ENCODE results near the gene PBRM1. TPM values are rescaled to one million over a fixed set of nuclear protein-coding genes. Genes with fewer than 3 reads are reported as not detected.

PBRM1 gene
- total RNA-seq, 1 donor from 2014 or later = 62.1 TPM

DNA sequence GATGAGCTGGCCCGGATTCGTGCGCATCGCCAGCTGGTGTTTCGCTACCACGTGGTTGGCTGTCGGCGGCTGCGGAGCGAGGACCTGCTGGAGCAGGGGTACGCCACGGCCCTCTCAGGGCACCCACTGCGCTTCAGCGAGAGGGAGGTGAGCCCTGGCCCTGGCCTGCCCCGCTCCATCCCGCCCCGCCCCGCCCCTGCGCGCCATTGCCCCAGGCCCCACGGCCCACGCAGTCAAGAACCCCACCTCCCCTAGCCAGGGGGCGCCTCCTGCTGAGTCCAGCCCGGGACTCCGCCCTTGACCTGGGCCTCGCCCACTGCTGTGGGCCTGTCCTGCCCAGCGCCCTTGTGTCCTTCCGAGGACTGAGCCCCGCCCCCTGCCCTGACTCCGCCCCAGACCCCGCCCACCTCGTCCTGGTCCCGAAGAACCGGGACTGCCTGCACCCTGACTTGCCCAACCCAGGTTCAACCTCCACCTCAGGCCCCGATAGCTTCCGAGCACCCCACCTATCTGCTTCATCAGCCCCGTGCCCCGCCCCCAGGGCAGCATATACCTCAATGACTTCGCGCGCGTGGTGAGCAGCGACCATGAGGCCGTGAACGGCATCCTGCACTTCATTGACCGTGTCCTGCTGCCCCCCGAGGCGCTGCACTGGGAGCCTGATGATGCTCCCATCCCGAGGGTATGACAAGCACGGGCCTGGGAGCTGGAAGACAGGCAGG is 166.8 kb downstream of the PBRM1 start:
- POLR2A ChIA-PET = no interaction called here

DNA sequence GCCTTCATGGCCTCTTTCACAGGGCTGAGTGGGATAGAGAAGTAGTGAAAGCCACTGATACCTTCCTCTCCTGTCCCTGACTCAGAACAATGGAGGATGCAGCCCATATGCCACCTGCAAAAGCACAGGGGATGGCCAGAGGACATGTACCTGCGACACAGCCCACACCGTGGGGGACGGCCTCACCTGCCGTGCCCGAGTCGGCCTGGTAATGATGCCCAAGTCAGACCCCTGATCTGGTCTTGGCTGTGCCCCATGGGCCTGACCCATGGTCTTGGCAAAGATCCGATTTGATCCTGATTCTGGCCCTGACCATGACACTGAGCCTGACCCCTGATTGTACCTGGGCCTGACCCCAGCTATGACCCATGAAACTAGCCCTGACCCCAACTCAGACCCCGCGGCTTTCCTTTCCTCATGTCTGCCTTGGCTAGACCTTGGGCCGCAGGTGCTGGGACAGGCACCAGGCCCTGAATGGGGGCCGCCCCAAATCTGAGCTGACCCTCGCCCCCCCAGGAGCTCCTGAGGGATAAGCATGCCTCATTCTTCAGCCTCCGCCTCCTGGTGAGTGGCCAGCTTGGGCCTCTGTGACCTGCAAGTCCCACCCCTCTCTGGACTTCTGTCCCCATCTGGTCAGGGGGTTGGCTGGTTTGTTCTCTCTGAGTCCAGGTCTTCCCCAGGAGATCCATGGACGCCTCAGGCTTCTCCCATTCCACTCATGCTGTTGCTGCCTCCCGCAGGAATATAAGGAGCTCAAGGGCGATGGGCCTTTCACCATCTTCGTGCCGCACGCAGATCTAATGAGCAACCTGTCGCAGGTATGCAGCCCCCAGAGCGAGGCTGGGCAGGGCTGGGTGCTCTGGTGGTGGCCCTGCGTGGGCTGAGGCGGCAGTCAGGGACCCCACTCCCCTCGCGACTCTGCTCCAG is 167.7 kb downstream of the PBRM1 start:
- H3K36me3 Mint-ChIP-seq (ENCODE audit: low read depth) = no peaks in the 10 kb centered on the region
- no peak for ATAC-seq (ENCODE audit: low read depth)
- H3K27me3 Mint-ChIP-seq = no peaks in the 10 kb centered on the region
- no peaks in the 10 kb centered on the region for H3K9me3 Mint-ChIP-seq
- TF ChIP-seq, protein P1, sequence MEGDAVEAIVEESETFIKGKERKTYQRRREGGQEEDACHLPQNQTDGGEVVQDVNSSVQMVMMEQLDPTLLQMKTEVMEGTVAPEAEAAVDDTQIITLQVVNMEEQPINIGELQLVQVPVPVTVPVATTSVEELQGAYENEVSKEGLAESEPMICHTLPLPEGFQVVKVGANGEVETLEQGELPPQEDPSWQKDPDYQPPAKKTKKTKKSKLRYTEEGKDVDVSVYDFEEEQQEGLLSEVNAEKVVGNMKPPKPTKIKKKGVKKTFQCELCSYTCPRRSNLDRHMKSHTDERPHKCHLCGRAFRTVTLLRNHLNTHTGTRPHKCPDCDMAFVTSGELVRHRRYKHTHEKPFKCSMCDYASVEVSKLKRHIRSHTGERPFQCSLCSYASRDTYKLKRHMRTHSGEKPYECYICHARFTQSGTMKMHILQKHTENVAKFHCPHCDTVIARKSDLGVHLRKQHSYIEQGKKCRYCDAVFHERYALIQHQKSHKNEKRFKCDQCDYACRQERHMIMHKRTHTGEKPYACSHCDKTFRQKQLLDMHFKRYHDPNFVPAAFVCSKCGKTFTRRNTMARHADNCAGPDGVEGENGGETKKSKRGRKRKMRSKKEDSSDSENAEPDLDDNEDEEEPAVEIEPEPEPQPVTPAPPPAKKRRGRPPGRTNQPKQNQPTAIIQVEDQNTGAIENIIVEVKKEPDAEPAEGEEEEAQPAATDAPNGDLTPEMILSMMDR (IDR thresholded peaks at IDR 0.05) = no peak
- CTCF ChIA-PET = no interaction called here
- intact Hi-C loops (cut with micrococcal nuclease) = no loop called here
- no peak for DNase-seq
- H3K4me1 Mint-ChIP-seq = no peaks in the 10 kb centered on the region
- H3K27ac Mint-ChIP-seq = no peak overlapping the region
- POLR2A ChIA-PET = no interaction called here
- no peak overlapping the region for H3K4me3 Mint-ChIP-seq

More for the DNA sequence above, 166.8 kb downstream of the PBRM1 start:
- TF ChIP-seq, protein P1 (IDR thresholded peaks at IDR 0.05) = no peak
- Mint-ChIP-seq H3K36me3 (ENCODE audit: low read depth) (no peaks in the 10 kb centered on the region), H3K4me1 (no peaks in the 10 kb centered on the region), H3K27ac (no peak overlapping the region), H3K9me3 (no peaks in the 10 kb centered on the region), H3K4me3 (no peak overlapping the region), H3K27me3 (no peaks in the 10 kb centered on the region)
- CTCF ChIA-PET = no interaction called here
- intact Hi-C loops (cut with micrococcal nuclease) = no loop called here
- ATAC-seq (ENCODE audit: low read depth) (no peak), DNase-seq (no peak)

DNA sequence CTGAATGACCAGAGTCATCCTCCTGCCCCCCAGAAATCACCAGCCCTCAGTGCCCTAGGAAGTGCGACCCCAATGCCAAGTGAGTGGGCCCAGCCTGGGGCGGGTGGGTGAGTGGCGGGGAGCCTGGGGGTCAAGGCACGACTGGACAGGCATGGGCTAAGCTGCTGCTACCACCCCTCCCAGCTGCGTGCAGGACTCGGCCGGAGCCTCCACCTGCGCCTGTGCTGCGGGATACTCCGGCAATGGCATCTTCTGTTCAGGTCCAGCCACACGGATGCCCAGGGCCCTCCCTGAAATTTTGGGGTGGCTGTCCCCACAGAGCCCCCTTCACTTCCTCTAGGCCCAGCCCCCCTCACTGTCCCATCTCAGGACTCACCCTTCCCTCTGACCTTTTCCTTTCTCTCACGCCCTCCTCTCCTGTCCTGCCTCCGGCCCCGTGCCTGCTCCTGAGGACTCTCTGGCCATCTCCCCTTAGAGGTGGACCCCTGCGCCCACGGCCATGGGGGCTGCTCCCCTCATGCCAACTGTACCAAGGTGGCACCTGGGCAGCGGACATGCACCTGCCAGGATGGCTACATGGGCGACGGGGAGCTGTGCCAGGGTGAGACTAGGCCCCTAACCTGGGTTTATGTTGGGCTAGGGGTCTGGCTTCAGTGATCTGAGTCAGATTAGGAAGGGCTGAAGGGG is 169.1 kb downstream of the PBRM1 start:
- no peaks in the 10 kb centered on the region for H3K9me3 Mint-ChIP-seq
- H3K36me3 Mint-ChIP-seq (ENCODE audit: low read depth) = no peaks in the 10 kb centered on the region
- ChIA-PET CTCF (no interaction called here), POLR2A (no interaction called here)
- no peak for DNase-seq
- H3K27ac Mint-ChIP-seq = no peak overlapping the region
- intact Hi-C loops (cut with micrococcal nuclease) = no loop called here
- H3K27me3 Mint-ChIP-seq = no peaks in the 10 kb centered on the region
- TF ChIP-seq, protein P1 (IDR thresholded peaks at IDR 0.05) = no peak
- no peak for ATAC-seq (ENCODE audit: low read depth)
- no peak overlapping the region for H3K4me3 Mint-ChIP-seq
- H3K4me1 Mint-ChIP-seq = no peaks in the 10 kb centered on the region

DNA sequence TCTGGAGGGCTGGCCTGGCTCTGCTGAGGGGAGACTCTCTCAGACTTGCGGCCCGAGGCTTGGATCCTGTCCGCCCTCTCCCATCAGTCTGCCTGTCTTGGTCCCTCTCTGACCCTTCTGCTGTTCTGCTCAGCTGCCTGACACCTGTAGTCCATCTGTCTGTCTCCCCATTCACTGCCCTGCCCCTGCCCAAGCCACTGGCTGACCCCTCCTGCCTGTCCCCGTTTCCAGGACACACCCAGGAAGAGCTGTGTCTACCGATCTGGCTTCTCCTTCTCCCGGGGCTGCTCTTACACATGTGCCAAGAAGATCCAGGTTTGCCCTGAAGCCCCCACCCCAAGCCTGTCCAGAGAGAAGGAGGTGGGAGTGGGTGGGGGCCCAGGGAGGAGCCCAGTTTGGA is 170.5 kb downstream of the PBRM1 start:
- TF ChIP-seq, protein P1 (IDR thresholded peaks at IDR 0.05) = no peak
- no peaks in the 10 kb centered on the region for H3K4me1 Mint-ChIP-seq
- ATAC-seq (ENCODE audit: low read depth) (no peak), DNase-seq (no peak)
- POLR2A ChIA-PET = no interaction called here
- H3K27ac Mint-ChIP-seq = no peak overlapping the region
- H3K36me3 Mint-ChIP-seq (ENCODE audit: low read depth) = no peaks in the 10 kb centered on the region
- no peaks in the 10 kb centered on the region for H3K27me3 Mint-ChIP-seq
- no peaks in the 10 kb centered on the region for H3K9me3 Mint-ChIP-seq
- no peak overlapping the region for H3K4me3 Mint-ChIP-seq
- CTCF ChIA-PET = no interaction called here
- intact Hi-C loops (cut with micrococcal nuclease) = no loop called here

DNA sequence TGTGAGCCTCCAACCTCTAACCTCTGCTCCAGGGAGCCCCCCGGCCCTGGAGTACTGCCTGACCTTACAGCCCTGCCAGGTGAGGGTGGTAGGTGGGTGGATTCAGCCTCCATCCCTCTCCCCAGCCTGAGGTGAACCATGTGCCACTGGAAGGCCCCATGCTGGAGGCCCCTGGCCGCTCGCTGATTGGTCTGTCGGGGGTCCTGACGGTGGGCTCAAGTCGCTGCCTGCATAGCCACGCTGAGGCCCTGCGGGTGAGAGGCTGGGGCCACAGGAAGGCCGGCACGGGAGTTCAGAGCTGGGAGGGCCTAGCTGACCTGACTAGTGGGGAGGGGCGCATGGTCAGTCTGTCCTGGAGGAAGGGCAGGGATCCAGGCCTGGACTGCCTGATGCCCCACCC is 171.1 kb downstream of the PBRM1 start:
- CTCF ChIA-PET = no interaction called here
- H3K36me3 Mint-ChIP-seq (ENCODE audit: low read depth) = no peaks in the 10 kb centered on the region
- intact Hi-C loops (cut with micrococcal nuclease) = no loop called here
- ATAC-seq (ENCODE audit: low read depth) (no peak), DNase-seq (no peak)
- H3K27me3 Mint-ChIP-seq = no peaks in the 10 kb centered on the region
- H3K4me1 Mint-ChIP-seq = no peaks in the 10 kb centered on the region
- no peak overlapping the region for H3K4me3 Mint-ChIP-seq
- no peak overlapping the region for H3K27ac Mint-ChIP-seq
- POLR2A ChIA-PET = no interaction called here
- H3K9me3 Mint-ChIP-seq = no peaks in the 10 kb centered on the region
- TF ChIP-seq, protein P1 (IDR thresholded peaks at IDR 0.05) = no peak

Measured in activated B cell treated with CpG ODN at 0.5 μM for 24 hours (primary cell).